NCI-H2196 treated with DMSO at 0.1 percent for 48 hours (cell line): Measurements from ENCODE around the gene ANKS1A.

Experiments used
- DNase-seq: peaks from one replicate; lab custom pipeline; 2025; ENCODE audit not compliant: unreplicated experiment; lab: John Stamatoyannopoulos, UW

ANKS1A gene

GRCh38 chr6:35050757-35051330 is 161.8 kb downstream of the ANKS1A start:
- DNase-seq, result no peak

GRCh38 chr6:35051396-35051795 is 162.3 kb downstream of the ANKS1A start:
- no peak for DNase-seq

- no peak for DNase-seq
These were observed 163.0 kb downstream of the ANKS1A start for GRCh38 chr6:35051997-35052583.

- no peak for DNase-seq
These were observed 163.9 kb downstream of the ANKS1A start for GRCh38 chr6:35052694-35053565.

- DNase-seq, result no peak
These were observed 164.6 kb downstream of the ANKS1A start for GRCh38 chr6:35053701-35054100.

- DNase-seq, result no peak
These were observed 165.2 kb downstream of the ANKS1A start for GRCh38 chr6:35054106-35054742.

GRCh38 chr6:35054743-35055130 is 165.7 kb downstream of the ANKS1A start:
- no peak for DNase-seq

- DNase-seq, result no peak
These were observed 166.8 kb downstream of the ANKS1A start for GRCh38 chr6:35055891-35056290.

- DNase-seq, result no peak
These were observed 167.9 kb downstream of the ANKS1A start for GRCh38 chr6:35056952-35057351.

GRCh38 chr6:35057449-35058357 is 168.6 kb downstream of the ANKS1A start:
- DNase-seq, result no peak

- no peak for DNase-seq
These were observed 169.3 kb downstream of the ANKS1A start for GRCh38 chr6:35058358-35058675.

GRCh38 chr6:35058865-35059522 is 169.9 kb downstream of the ANKS1A start:
- DNase-seq, result no peak

- no peak for DNase-seq
These were observed 170.7 kb downstream of the ANKS1A start for GRCh38 chr6:35059596-35060345.

GRCh38 chr6:35061102-35061615 is 172.1 kb downstream of the ANKS1A start:
- DNase-seq, result no peak

- no peak for DNase-seq
These were observed 172.8 kb downstream of the ANKS1A start for GRCh38 chr6:35061651-35062410.

- no peak for DNase-seq
These were observed 173.9 kb downstream of the ANKS1A start for GRCh38 chr6:35062676-35063574.

- DNase-seq, result no peak
These were observed 174.7 kb downstream of the ANKS1A start for GRCh38 chr6:35063701-35064280.
